H1 (cell line): ENCODE results near the gene SIGLEC11.

Experiments
- BCL11A ChIP-seq, 2 experiments: IDR thresholded peaks; one replicate each; pipeline ENCODE4 v1.6.1; 2011; ENCODE audit warnings: low read depth in 2 of 2, low read length in 2 of 2, mild to moderate bottlenecking in 2 of 2
- EGR1 ChIP-seq: IDR thresholded peaks from 2 replicates; pipeline ENCODE4 v1.6.1; 2011; ENCODE audit warnings: low read depth, low read length, borderline replicate concordance
- EZH2 ChIP-seq: fragments of 200-600 bp; sonication (generic); IDR thresholded peaks from 2 replicates; pipeline ENCODE4 v1.7.1; 2012; ENCODE audit warnings: low read depth, mild to moderate bottlenecking, moderate library complexity, low read length, inconsistent platforms; ENCODE audit not compliant: severe bottlenecking
- FOSL1 ChIP-seq: IDR thresholded peaks from 2 replicates; pipeline ENCODE4 v1.6.1; 2011; ENCODE audit warnings: mild to moderate bottlenecking, low read depth, low read length, moderate library complexity; ENCODE audit not compliant: insufficient read depth
- GTF2F1 ChIP-seq: IDR thresholded peaks from 2 replicates; pipeline ENCODE4 v1.6.1; 2012; ENCODE audit warnings: low read depth, low read length, improper control_type of control experiment, borderline replicate concordance
- JUN ChIP-seq: IDR thresholded peaks from 2 replicates; pipeline ENCODE4 v1.6.1; 2011; ENCODE audit warnings: low read depth, mild to moderate bottlenecking, improper control_type of control experiment, low read length
- MAX ChIP-seq: IDR thresholded peaks from 2 replicates; pipeline ENCODE4 v1.6.1; 2012; ENCODE audit warnings: inconsistent platforms
- POLR2A ChIP-seq, 2 experiments: IDR thresholded peaks; 1 replicate in 1 of 2; 2 replicates in 1 of 2; pipeline ENCODE4 v1.6.1; 2011; ENCODE audit warnings: low read depth in 2 of 2, low read length in 2 of 2, mild to moderate bottlenecking in 2 of 2; ENCODE audit errors: control extremely low read depth in 1 of 2
- POLR2AphosphoS5 ChIP-seq: IDR thresholded peaks from 2 replicates; pipeline ENCODE4 v1.6.1; 2011; ENCODE audit warnings: low read depth, low read length
- RNF2 ChIP-seq: fragments of 200-900, 300-1000 bp; sonication (generic); IDR thresholded peaks from 2 replicates; pipeline ENCODE4 v1.7.1; 2016; ENCODE audit warnings: borderline replicate concordance, low read depth, mild to moderate bottlenecking, antibody characterized with exemption, low read length; ENCODE audit not compliant: poor library complexity, severe bottlenecking; ENCODE audit errors: missing control alignments
- TCF12 ChIP-seq: IDR thresholded peaks from 2 replicates; pipeline ENCODE4 v1.6.1; 2011; ENCODE audit warnings: low read depth, mild to moderate bottlenecking, low read length
- ZNF274 ChIP-seq: IDR thresholded peaks from 2 replicates; pipeline ENCODE4 v1.7.0; 2012; ENCODE audit warnings: low read length, borderline replicate concordance; ENCODE audit errors: extremely low read depth
- TF ChIP-seq, protein P1 (sequence below), 3 experiments: IDR thresholded peaks; 1 replicate in 2 of 3; 2 replicates in 1 of 3; pipeline versions ENCODE4 v1.5.1 to v1.6.1; 2011; ENCODE audit warnings: low read length in 3 of 3, mild to moderate bottlenecking in 3 of 3, inconsistent platforms in 2 of 3, low read depth in 1 of 3, moderate library complexity in 1 of 3; ENCODE audit not compliant: insufficient read depth in 1 of 3; ENCODE audit errors: control extremely low read depth in 1 of 3
- TF ChIP-seq, protein P2 (sequence below): IDR thresholded peaks from 2 replicates; pipeline ENCODE4 v1.6.1; 2011; ENCODE audit warnings: low read depth, mild to moderate bottlenecking, low read length; ENCODE audit not compliant: insufficient read depth

GRCh38 chr19:49954092-49954829 lies 6.7 kb downstream of the SIGLEC11 start:
- no peak for TF ChIP-seq POLR2AphosphoS5
- TF ChIP-seq FOSL1 = no peak
- TF ChIP-seq BCL11A (IDR thresholded peaks at IDR 0.05; ENCODE audit: low read depth in 2 of 2, low read length in 2 of 2) = no peak
- no peak for TF ChIP-seq GTF2F1
- TF ChIP-seq JUN = no peak
- TF ChIP-seq, protein P1, sequence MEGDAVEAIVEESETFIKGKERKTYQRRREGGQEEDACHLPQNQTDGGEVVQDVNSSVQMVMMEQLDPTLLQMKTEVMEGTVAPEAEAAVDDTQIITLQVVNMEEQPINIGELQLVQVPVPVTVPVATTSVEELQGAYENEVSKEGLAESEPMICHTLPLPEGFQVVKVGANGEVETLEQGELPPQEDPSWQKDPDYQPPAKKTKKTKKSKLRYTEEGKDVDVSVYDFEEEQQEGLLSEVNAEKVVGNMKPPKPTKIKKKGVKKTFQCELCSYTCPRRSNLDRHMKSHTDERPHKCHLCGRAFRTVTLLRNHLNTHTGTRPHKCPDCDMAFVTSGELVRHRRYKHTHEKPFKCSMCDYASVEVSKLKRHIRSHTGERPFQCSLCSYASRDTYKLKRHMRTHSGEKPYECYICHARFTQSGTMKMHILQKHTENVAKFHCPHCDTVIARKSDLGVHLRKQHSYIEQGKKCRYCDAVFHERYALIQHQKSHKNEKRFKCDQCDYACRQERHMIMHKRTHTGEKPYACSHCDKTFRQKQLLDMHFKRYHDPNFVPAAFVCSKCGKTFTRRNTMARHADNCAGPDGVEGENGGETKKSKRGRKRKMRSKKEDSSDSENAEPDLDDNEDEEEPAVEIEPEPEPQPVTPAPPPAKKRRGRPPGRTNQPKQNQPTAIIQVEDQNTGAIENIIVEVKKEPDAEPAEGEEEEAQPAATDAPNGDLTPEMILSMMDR (IDR thresholded peaks at IDR 0.05; ENCODE audit: control extremely low read depth in 1 of 3, insufficient read depth in 1 of 3, low read depth in 1 of 3, low read length in 3 of 3) = no peak
- TF ChIP-seq POLR2A (IDR thresholded peaks at IDR 0.05; ENCODE audit: control extremely low read depth in 1 of 2, low read depth in 2 of 2, low read length in 2 of 2) = no peak
- no peak for TF ChIP-seq EGR1
- TF ChIP-seq TCF12 = no peak
- TF ChIP-seq ZNF274 = no peak
- no peak for TF ChIP-seq RNF2
- TF ChIP-seq, protein P2, sequence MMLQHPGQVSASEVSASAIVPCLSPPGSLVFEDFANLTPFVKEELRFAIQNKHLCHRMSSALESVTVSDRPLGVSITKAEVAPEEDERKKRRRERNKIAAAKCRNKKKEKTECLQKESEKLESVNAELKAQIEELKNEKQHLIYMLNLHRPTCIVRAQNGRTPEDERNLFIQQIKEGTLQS = no peak
- TF ChIP-seq MAX = no peak
- TF ChIP-seq EZH2 = no peak
